GM18907 (cell line): ENCODE data around the gene BAIAP3.

Experiments used
- ATAC-seq: cut with Tn5 transposase; IDR thresholded peaks from one replicate; pipeline ENCODE4 v1.9.1; 2021; ENCODE audit warnings: mild to moderate bottlenecking, moderate library complexity; ENCODE audit not compliant: unreplicated experiment

BAIAP3 gene

DNA sequence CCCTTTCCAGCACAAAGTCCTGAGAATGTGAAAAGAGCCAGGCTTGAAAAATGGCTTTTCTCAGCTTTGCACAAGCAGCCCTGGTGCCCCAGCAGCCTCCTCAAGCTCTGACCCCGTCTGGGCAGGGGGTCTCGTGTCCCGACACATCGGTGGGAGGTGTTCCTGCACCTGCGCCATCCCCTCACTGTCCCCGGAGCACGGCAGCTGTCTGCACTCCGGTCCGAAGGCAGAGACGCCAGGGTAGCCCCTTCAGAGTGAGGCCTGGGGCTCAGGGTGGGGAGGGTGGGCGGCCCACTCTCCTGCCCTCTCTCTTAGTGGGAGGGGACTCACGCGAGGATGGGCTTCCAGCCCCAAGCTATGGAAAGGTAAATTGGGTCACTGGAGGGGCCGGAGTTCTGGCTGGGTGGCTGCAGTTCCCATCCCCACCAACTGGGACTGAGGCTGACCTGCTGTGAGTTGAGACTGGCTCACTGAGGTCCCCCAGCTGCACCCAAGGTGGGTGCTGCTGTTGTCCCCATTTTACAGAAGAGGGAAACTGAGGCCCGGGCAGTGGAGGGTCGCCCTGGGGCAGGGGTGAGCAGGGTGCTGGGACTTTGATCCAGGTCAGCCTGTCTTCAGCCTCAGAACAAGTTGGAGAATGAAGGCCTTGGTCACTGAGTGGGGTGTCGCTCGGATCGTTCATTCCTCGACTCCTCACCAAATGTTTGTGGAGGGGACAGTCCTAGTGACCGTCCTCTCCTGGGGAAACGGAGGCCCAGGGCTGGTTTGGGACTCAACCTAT lies 2.3 kb upstream of the BAIAP3 start:
- ATAC-seq: no peak

DNA sequence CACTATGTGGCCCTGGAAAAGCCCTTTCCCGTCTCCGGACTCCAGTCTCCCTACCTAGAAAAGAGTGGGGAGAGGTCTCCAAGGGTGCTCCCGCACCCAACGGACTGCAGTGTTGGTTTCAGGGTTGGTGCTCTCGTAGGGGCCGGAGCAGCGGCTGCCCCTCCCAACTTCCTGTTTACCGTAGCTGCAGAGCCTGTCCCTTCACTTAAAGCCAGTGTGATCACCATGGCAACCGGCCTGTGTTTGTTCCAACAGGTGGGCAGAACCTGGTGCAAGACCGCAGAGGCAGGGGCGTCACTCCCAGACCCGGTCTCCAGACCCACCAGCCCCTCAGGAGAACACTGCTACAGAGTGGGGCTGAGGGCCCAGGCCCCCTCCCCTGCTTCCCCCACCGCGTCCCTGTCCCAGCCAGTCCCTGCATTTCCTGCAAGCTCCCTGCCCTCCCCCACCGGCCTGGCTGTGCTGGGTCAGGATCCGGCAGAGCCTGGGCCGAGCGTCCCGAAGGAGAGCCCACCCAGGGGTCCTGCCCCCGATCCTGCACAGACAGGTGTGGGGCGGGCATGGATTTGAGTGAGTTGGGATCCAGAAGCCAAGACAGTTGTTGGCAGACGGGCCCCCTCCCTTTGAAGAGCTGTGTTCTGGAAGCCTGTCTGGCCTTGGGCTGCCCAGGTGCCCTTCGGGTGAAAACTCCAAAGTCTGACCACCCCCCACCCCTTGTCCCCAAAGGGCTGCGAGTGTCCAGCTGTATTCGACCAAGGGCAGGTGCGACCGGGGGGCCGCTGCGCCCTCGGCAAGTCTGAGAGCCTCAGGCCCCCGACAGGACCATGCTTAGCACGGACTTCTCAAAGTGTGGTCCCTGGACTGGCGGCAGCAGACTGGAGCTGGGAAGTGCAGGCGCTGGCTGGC lies 1.5 kb upstream of the BAIAP3 start:
- ATAC-seq: peak; percentile 58

DNA sequence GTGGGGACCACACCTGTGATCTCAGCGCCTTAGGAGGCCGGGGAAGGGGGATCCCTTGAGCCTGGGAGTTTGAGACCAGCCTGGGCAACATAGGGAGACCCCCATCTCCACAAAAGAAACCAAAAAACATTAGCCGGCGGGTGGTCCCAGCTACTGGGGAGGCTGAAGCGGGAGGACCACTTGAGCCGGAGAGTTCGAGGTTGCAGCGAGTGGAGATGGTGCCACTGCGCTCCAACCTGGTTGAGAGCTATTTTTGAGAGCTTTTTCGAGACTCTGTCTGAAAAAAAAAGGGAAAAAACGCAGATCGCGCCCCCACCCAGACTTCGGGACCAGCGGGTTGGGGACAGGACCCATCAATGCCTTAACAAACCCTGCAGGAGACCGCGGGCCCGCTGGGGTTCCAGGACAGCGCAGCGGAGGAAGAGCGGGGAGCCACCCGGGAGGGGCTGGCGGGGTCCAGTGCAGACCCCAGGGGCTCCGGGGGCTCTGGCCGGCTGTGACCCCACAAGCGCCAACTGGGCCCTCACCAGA lies 762 bp upstream of the BAIAP3 start:
- ATAC-seq: no peak

DNA sequence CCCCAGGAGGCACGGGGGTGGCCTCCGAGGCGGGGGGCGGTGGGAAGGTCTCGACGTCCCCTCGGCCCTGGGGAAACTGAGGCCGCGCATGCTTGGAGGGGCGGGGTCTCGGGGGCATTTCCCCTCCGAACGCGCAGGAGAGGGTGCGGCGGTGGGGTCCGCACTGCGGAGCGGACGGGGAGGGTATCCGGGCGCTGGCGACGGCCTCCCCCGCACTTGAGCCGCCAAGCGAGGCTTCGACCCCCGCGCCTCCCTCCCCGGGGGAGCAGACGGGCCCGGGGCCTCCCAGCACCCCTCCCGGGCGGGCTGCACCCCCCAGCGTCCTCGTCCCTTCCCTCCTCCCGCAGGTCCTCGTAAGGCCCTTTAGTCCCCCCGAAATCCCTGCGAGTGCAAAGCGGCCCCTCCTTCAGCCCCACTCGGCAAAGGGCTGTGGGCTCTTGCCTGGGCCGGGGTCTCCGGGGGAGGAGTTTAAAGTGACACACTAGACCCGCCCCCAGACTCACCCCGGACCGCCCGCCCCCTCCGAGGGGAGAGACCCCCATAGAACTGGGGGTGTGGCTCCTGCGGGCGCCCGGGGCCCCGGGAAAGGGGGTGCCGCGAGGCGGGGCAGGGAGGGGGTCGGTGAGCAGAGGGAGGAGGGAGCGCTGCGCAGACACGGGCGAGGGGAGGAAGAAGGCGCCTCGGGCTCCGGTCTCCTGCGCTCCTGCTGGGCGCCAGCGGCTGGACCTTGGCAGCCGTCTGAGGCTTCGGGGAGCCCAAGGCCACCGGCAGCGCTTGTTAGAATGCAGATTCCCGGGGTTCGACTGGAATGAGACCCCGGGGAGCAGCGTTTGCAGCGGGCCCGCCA lies 632 bp downstream of the BAIAP3 start:
- no peak for ATAC-seq

DNA sequence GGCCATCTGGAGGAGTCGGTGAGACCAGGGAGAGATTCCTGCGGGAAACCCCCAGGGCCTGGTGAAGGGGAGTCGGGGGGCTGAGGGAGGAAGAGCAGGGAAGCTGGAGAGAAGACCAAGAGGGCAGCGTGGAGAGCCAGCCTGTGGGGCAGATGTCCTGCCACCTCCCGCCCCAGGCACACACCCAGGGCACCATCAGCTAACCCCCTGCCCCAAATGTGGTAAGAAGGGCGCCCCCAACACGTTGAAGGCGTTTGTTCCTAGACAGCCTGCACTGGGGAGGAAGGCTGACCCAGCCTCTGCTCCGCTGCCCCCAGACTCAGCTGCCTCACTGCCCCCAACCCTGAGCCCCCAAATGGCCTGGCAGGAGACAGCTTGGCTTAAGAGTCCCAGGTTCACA lies 1.3 kb downstream of the BAIAP3 start:
- ATAC-seq: no peak

DNA sequence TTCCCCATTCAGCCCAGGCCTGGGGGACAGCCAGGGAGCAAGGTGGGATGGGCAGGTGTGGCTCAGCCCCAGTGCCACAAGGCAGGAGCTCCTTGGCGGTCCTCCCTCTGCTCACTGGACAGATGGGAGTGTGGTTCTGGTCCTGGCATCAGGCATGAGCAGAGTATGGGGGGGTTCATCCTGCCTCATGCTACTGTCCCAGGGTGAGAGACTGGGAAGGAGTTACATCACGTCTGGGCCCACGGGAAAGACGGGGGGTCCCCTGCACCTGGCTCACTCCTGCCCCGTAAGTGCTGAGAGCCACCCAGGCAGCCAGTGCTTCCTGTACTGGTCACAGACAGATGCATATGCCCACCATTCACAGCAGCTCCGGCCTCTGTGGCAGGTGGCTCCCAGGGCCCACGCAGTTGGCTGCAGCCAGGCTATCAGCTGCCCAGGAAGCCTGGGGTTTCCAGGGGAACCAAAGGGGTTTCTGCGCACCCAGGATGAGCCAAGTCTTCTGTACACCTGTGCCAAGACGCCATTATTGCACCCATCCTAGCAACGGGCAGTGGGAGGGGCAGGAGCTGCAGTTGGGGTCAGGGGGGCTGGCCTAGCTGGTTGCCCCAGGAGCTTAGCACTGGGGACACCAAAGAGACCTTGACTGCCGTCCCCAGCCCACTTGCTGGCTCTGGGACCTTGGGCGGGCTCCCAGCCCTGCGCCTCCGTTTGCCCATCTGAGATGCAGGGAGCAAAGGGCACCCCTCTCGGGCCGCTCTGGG lies 1.9 kb downstream of the BAIAP3 start:
- ATAC-seq: no peak

DNA sequence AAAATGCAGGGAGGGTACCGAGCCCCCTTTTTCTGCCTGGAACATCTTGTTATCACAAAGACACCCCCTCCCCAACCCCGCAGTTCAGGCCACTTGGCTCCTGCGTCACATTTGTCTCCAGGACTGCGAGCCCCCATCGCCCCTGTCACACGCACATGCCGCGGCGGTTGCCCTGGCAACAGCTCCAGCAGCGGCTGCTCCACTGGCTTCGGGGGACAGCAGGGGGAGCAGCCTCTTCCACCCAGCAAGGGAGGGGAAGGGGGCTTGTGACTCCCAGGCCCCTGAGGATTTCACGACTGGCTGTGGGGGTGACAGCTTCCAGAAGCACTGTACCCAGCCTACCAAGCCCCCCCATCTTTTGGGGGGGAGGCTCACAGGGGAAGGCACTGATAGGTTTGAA lies 2.6 kb downstream of the BAIAP3 start:
- no peak for ATAC-seq

DNA sequence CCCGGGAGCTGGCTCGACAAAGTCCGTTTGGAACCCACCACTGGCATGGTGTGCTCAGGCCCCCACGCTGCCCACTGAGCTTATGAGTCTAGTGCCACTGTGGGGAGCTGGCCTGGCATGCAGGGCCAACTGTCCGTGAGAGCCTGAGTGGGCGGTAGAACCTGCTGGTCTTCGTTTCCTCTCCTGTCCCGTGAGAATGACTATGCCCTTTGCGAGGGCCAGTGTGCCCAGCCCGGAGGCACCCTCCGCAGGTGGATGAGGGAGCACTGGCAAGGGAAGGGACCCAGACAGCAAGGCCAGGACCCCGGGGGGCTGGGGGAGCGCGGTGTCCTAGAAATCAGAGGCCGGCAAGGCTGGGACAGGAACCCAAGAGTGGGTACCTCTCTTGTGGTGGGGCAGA lies 3.2 kb downstream of the BAIAP3 start:
- no peak for ATAC-seq

DNA sequence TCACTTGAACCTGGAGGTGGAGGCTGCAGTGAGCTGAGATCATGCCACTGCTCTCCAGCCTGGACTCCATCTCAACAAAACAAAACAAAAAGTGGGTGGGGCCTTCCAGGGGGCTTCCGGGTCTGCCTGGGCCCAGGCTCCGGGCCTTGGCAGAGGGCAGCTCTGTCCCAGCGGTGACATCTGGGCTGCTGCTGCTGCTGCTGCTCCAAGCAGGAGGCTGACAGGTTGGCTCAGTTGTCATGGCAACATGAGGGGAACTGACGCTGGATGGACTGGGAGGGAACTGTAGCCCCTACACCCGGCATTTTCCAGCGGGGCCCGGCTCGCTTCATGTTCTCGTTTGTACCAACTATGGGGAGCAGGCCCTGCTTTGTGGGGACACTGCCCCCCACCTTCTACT lies 4.0 kb downstream of the BAIAP3 start:
- no peak for ATAC-seq

DNA sequence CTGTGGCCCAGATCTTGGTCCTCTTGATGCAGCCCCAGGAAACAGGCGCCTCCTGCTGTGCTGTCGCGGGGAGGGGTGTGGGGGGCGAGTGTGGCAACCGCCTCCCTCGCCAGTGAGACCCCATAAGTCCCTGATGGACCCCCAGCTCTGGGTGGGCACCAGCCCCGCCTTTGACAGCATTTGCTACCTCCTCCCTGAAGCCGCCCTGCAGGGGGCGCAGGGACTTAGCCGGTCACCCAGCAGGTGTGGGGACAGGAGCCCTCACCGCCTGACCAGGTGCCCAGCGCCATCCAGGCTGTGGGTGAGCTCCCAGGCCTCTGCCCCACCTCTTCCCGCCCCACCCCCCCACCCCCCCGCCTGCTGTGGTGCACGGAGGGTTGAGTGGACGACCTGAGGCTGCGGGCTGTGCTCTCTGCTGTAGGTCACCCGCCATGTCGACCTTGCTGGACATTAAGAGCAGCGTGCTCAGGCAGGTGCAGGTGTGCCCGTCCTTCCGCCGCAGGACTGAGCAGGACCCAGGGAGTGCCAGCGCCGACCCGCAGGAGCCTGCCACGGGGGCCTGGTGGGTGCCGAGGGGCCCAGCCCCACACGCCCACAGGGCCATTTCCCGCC lies 4.8 kb downstream of the BAIAP3 start:
- ATAC-seq: no peak

DNA sequence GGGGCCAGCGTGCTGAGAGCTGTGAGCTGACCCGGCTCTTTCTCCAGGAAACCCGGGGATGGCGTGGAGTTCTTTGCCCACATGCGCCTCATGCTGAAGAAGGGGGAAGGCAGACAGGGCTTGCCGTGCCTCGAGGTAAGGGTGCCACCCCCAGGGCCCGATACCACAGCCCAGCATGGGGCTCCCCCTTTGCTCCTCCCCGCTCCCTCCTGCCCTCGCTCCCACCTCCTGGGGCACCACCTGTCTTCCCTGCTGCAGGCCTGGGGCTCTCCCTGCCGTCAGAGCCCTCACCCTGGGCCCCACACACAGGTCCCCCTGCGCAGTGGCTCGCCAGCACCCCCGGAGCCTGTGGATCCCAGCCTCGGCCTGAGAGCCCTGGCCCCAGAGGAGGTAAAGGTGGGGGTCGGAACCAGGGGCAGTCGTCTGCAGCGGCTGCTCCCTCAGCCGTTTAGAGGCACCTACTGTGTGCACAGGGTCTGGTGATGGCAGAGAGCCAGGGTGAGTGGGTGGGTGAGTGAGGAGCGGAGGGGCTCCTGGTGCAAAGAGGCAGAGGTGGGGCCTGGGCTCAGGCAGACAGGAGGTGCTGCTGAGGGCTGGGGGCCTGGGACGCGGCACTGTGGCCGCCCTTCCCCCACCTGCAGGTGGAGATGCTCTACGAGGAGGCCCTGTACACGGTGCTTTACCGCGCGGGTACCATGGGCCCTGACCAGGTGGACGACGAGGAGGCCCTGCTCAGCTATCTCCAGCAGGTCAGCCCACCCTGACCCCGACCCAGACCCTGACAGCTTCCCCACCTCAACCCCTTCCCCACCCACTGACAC lies 5.6 kb downstream of the BAIAP3 start:
- ATAC-seq: no peak

DNA sequence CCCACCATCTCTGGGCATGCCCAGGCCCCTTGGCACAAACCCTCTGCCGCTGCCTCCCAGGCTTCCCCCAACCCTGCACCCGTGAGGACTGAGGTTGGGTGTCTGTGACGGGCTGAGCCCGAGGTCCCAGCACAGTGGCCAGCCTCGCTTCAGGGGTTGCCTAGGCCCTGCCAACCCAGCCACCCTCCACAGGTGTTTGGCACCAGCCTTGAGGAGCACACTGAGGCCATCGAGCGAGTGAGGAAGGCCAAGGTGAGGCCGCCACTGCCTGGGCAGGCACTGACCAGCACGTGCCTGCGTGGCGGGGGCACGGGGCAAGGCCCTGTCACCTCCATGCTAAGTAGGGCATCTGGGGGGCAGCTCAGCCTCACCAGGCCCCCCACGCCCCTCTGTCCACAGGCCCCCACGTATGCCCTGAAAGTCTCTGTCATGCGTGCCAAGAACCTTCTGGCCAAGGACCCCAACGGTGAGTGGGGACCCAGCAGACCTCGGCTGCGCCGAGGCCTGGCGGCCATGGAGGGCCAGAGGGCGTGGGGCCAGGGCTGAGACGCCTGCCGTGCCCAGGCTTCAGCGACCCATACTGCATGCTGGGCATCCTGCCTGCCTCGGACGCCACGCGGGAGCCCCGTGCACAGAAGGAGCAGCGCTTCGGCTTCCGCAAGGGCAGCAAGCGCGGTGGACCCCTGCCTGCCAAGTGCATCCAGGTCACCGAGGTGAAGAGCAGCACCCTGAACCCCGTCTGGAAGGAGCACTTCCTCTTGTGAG lies 7.5 kb downstream of the BAIAP3 start:
- ATAC-seq: no peak

DNA sequence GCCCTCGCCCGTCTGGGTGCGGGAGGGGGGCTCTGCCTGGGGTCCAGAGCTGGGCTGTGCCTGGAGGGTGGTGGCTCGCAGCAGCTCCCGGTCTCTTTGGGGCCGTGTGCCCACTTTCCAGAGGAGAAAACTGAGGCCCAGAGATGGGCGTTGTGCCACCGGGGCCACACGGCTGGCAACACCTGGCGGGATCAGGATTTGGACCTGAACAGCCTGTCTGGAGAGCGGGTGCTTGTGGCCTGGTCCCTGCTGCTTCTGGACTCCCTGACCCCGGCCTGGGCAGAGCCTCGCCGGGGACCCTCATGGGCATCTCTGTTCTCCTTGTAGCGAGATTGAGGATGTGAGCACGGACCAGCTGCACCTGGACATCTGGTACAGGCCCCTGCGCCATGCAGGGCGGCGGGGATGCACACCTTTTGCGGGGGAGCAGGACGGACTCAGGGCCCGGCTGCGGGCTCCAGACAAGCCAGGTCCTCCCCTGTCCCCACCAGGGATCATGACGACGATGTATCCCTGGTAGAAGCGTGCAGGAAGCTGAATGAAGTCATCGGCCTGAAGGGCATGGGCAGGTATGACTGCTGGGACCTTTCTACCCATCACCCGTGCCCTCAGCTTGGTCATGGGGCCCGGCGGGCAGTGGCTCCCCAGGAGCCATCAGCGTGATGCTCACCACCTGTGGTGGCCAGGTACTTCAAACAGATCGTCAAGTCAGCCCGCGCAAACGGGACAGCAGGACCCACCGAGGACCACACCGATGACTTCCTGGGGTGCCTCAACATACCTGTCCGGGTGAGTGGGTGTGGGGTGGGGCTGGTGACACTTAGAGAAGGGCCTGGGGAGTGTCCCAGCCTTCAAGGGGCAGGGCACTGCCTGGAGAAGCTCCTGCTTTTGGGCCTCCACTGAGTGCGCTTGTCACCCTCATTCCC lies 8.3 kb downstream of the BAIAP3 start:
- no peak for ATAC-seq

DNA sequence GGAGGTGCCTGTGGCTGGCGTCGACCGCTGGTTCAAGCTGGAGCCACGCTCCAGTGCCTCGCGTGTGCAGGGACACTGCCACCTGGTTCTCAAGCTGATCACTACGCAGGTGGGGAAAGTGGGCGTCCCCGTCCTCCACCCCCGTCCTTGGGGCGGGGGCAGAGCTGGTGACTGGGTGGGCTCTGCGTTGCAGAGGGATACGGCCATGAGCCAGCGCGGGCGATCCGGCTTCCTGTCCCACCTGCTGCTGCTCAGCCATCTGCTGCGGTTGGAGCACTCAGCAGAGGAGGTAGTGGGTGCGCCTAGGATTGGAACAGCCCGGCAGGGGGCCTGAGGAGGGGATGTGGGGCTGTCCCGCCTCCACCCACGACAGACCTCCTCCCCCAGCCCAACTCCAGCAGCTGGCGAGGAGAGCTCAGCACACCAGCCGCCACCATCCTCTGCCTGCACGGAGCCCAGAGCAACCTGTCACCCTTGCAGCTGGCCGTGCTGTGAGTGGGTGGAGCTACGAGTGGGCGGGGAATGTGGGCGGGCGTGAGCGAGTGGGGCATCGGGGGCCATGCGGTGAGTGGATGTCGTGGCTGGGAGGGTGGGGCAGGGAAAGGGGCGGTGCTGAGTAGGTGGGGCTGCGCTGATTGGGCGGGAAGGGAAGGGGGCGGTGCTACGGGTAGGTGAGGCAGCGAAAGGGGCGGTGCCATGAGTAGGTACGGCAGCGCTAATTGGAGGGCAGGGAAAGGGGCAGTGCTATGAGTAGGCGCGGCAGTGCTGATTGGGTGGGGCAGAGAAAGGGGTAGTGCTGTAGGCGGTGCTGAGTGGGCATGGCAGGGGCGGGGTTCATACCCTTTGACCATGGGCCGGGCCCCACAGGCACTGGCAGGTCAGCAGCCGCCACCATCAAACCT lies 9.3 kb downstream of the BAIAP3 start:
- peak; percentile 77 for ATAC-seq

DNA sequence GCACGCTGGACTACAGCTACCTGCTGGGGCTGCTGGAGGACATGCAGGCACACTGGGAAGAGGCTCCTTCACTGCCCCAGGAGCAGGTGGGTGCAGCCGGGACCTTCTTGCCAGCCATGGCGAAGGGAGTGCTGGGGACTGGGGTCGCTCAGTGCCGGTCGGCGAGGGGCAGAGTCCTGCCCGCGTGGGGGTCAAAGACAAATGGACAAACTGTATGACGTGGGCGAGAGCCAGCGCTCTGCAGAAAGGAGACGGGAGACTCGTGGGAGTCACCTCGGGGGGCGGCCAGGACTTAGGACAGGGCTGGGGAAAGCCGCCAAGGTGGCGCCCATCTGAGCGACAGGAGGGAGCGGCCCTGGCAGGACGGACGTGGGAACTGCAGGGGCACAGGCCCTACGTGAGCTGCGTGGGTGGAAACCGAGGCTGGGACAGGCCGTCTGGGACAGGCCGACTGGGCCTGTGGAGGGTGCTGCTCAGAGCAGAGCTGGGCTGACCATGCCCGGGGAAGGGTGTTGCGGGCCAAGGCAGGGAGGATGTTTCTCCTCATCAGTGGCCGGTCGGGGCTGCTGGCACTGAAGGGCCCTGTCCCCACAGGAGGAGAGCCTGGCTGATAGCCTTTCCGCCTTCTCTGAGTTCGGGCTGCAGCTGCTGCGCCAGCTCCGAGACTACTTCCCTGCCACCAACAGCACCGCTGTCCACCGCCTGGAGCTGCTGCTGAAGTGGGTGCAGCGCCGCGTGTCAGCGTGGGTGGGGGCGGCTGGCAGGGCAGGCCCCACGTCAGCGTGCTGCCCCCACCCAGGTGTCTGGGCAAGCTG lies 10.2 kb downstream of the BAIAP3 start:
- ATAC-seq: peak; percentile 1
